Measurements from ENCODE around the gene CD248. TPM values are rescaled to one million over a fixed set of nuclear protein-coding genes. Genes with fewer than 3 reads are reported as not detected.
"Not testable (repeated sequence)": the region's sequence is repeated elsewhere in the genome, so short reads cannot be mapped to it uniquely, and the experiment has no call there.

The CD248 gene
- total RNA-seq, 1 donor from 2014 or later: 26.7 TPM

GRCh38 chr11:66318600-66318970 lies 1.7 kb upstream of the CD248 start:
- ATAC-seq (no peak), DNase-seq (ENCODE audit: missing footprints) (peak; percentile 28)
- intact Hi-C loops (cut with DNase I): no loop called here

- peak; percentile 87 for DNase-seq (ENCODE audit: missing footprints)
- ATAC-seq: peak; percentile 41
- intact Hi-C loops (cut with DNase I): no loop called here
Observed at GRCh38 chr11:66317723-66318599, 1.1 kb upstream of the CD248 start.

- intact Hi-C loops (cut with DNase I): no loop called here
- DNase-seq (ENCODE audit: missing footprints) (peak; percentile 73), ATAC-seq (peak; percentile 11)
Observed at GRCh38 chr11:66317322-66317722, 478 bp upstream of the CD248 start.

GRCh38 chr11:66315921-66316811 lies 678 bp downstream of the CD248 start:
- intact Hi-C loops (cut with DNase I): no loop called here
- DNase-seq (ENCODE audit: missing footprints): peak; percentile 68
- ATAC-seq: no peak

- intact Hi-C loops (cut with DNase I): no loop called here
- ATAC-seq (no peak), DNase-seq (ENCODE audit: missing footprints) (peak; percentile 54)
Observed at GRCh38 chr11:66315498-66315885, 1.4 kb downstream of the CD248 start.

GRCh38 chr11:66314561-66315497 lies 2.0 kb downstream of the CD248 start:
- DNase-seq (ENCODE audit: missing footprints) (peak; percentile 35), ATAC-seq (no peak)
- intact Hi-C loops (cut with DNase I): loop anchor here (5.0 kb wide), 1 partner anchor 32 kb away; the partner anchor contains the start of genes B4GAT1 and BRMS1

GRCh38 chr11:66314186-66314501 lies 2.7 kb downstream of the CD248 start:
- DNase-seq (ENCODE audit: missing footprints): no peak
- intact Hi-C loops (cut with DNase I): loop anchor here (5.0 kb wide), 1 partner anchor 33 kb away; the partner anchor contains the start of genes B4GAT1 and BRMS1
- no peak for ATAC-seq

- DNase-seq (ENCODE audit: missing footprints) (peak; percentile 76), ATAC-seq (no peak)
- intact Hi-C loops (cut with DNase I): loop anchor here (5.0 kb wide), 1 partner anchor 34 kb away; the partner anchor contains the start of genes B4GAT1 and BRMS1
Observed at GRCh38 chr11:66313321-66314185, 3.3 kb downstream of the CD248 start.

- peak; percentile 90 for ATAC-seq
- peak; percentile 100 for DNase-seq (ENCODE audit: missing footprints)
- intact Hi-C loops (cut with DNase I): loop anchor here (1.0 to 5.0 kb wide), 3 partner anchors 16 to 77 kb away; partner anchors contain the start of genes B4GAT1 and BRMS1
Observed at GRCh38 chr11:66312549-66313320, 4.1 kb downstream of the CD248 start.

GRCh38 chr11:66311965-66312548 lies 4.8 kb downstream of the CD248 start:
- intact Hi-C loops (cut with DNase I): loop anchor here (1.0 to 5.0 kb wide), 3 partner anchors 16 to 77 kb away; partner anchors contain the start of genes B4GAT1 and BRMS1
- DNase-seq (ENCODE audit: missing footprints) (peak; percentile 95), ATAC-seq (peak; percentile 80)

GRCh38 chr11:66311470-66311964 lies 5.3 kb downstream of the CD248 start:
- no peak for DNase-seq (ENCODE audit: missing footprints)
- ATAC-seq: no peak
- intact Hi-C loops (cut with DNase I): loop anchor here (5.0 kb wide), 1 partner anchor 36 kb away; the partner anchor contains the start of genes B4GAT1 and BRMS1

- intact Hi-C loops (cut with DNase I): loop anchor here (5.0 kb wide), 1 partner anchor 36 kb away; the partner anchor contains the start of genes B4GAT1 and BRMS1
- DNase-seq (ENCODE audit: missing footprints); ATAC-seq: not testable (repeated sequence)
Observed at GRCh38 chr11:66310803-66311440, 5.9 kb downstream of the CD248 start.

- DNase-seq (ENCODE audit: missing footprints): no peak
- no peak for ATAC-seq
- intact Hi-C loops (cut with DNase I): loop anchor here (5.0 kb wide), 1 partner anchor 37 kb away; the partner anchor contains the start of genes B4GAT1 and BRMS1
Observed at GRCh38 chr11:66310324-66310723, 6.5 kb downstream of the CD248 start.

- DNase-seq (ENCODE audit: missing footprints) (no peak), ATAC-seq (no peak)
- intact Hi-C loops (cut with DNase I): no loop called here
Observed at GRCh38 chr11:66309475-66309874, 7.4 kb downstream of the CD248 start.

- intact Hi-C loops (cut with DNase I): no loop called here
- ATAC-seq: no peak
- DNase-seq (ENCODE audit: missing footprints): no peak
Observed at GRCh38 chr11:66302656-66303055, 14.2 kb downstream of the CD248 start.
